ENCODE data around the gene ARID4B. TPM values are rescaled to one million over a fixed set of nuclear protein-coding genes. Genes with fewer than 3 reads are reported as not detected.

ARID4B gene
- total and polyA plus RNA-seq, 2 of the 13 experiments (the other 11 are each of a cell fraction or from before 2014, with no cell fraction given), result 9.7 to 24.6 TPM

DNA sequence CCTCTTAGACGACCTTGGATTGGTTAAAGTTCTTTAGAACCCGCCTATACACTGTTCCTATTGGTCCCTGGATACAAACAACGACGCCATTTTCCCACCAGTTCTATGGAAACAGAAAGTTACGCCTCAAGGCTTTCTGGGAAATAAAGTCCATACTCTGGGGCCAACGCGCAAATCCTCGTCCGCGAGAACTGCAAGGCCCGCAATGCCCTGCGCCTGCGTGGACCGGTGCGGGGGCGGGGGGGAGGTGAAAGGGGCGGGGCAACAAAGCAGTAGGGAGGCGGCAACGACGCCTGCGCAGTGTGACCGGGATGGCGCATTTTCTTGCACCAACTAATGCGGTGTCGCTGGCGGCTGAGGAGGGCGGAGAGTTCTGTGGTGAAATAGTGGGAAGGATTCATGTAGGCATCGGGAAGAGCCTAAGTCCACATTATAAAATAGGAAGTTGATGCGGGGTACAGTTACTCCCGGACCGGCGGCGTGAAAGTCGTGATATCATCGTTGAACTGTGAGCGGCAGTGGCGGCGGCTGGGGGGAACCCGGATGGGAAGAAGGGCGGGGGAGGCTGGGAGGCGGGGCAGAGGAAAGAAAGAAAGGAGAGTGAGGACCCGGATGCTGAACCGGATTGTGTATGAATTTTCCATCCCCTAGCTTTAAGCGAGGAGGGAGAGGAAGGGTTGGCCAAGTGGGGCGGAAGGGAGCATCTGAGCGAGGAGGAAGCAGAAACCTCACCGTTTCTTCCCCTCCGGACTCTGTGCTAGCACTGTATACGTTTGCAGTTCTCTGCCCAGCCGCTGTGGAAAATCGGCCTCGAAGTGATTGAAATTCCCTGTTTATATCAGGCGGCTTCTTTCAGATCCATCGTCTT lies 526 bp upstream of the ARID4B start, which contains the start of gene GGPS1 (continued):
- TF ChIP-seq ZNF737 (CRISPR knock-in tag; IDR thresholded peaks at IDR 0.05; ENCODE audit: borderline replicate concordance), result no peak
- TF ChIP-seq PLSCR1 (CRISPR knock-in tag; IDR thresholded peaks at IDR 0.05; ENCODE audit: borderline replicate concordance), result no peak
- TF ChIP-seq RARG (CRISPR knock-in tag; IDR thresholded peaks at IDR 0.05; ENCODE audit: low read depth), result no peak
- TF ChIP-seq ZMYM4 (CRISPR knock-in tag; IDR thresholded peaks at IDR 0.05), result no peak
- TF ChIP-seq ZNF670 (CRISPR knock-in tag; IDR thresholded peaks at IDR 0.05; ENCODE audit: borderline replicate concordance), result no peak
- TF ChIP-seq DMTF1 (CRISPR knock-in tag; IDR thresholded peaks at IDR 0.05), result peak; percentile 98; the same call in 1 of the 2 replicates
- TF ChIP-seq ZBTB21 (CRISPR knock-in tag; IDR thresholded peaks at IDR 0.05), result no peak
- no peak for TF ChIP-seq ZNF660 (CRISPR knock-in tag; IDR thresholded peaks at IDR 0.05; ENCODE audit: borderline replicate concordance, low read depth)
- TF ChIP-seq HNRNPLL (IDR thresholded peaks at IDR 0.05; ENCODE audit: low read depth, low read length, poor library complexity, severe bottlenecking), result peak; percentile 47
- peak; percentile 80 for TF ChIP-seq YY1 (IDR thresholded peaks at IDR 0.05; ENCODE audit: insufficient read depth, insufficient replicate concordance, low read depth, low read length)
- no peak; the same call in 1 of the 2 replicates for TF ChIP-seq IKZF5 (CRISPR knock-in tag; IDR thresholded peaks at IDR 0.05)
- no peak; the same call in 1 of the 2 replicates for TF ChIP-seq CBX5 (CRISPR knock-in tag; IDR thresholded peaks at IDR 0.05; ENCODE audit: borderline replicate concordance)
- TF ChIP-seq, protein P1, sequence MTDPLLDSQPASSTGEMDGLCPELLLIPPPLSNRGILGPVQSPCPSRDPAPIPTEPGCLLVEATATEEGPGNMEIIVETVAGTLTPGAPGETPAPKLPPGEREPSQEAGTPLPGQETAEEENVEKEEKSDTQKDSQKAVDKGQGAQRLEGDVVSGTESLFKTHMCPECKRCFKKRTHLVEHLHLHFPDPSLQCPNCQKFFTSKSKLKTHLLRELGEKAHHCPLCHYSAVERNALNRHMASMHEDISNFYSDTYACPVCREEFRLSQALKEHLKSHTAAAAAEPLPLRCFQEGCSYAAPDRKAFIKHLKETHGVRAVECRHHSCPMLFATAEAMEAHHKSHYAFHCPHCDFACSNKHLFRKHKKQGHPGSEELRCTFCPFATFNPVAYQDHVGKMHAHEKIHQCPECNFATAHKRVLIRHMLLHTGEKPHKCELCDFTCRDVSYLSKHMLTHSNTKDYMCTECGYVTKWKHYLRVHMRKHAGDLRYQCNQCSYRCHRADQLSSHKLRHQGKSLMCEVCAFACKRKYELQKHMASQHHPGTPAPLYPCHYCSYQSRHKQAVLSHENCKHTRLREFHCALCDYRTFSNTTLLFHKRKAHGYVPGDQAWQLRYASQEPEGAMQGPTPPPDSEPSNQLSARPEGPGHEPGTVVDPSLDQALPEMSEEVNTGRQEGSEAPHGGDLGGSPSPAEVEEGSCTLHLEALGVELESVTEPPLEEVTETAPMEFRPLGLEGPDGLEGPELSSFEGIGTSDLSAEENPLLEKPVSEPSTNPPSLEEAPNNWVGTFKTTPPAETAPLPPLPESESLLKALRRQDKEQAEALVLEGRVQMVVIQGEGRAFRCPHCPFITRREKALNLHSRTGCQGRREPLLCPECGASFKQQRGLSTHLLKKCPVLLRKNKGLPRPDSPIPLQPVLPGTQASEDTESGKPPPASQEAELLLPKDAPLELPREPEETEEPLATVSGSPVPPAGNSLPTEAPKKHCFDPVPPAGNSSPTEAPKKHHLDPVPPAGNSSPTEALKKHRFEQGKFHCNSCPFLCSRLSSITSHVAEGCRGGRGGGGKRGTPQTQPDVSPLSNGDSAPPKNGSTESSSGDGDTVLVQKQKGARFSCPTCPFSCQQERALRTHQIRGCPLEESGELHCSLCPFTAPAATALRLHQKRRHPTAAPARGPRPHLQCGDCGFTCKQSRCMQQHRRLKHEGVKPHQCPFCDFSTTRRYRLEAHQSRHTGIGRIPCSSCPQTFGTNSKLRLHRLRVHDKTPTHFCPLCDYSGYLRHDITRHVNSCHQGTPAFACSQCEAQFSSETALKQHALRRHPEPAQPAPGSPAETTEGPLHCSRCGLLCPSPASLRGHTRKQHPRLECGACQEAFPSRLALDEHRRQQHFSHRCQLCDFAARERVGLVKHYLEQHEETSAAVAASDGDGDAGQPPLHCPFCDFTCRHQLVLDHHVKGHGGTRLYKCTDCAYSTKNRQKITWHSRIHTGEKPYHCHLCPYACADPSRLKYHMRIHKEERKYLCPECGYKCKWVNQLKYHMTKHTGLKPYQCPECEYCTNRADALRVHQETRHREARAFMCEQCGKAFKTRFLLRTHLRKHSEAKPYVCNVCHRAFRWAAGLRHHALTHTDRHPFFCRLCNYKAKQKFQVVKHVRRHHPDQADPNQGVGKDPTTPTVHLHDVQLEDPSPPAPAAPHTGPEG (CRISPR knock-in tag; IDR thresholded peaks at IDR 0.05), result 0 out of 2 replicates have a peak, but pooled peaks have one; percentile 25
- TF ChIP-seq ZNF616 (CRISPR knock-in tag; IDR thresholded peaks at IDR 0.05; ENCODE audit: low read depth), result no peak
- TF ChIP-seq, protein P2, sequence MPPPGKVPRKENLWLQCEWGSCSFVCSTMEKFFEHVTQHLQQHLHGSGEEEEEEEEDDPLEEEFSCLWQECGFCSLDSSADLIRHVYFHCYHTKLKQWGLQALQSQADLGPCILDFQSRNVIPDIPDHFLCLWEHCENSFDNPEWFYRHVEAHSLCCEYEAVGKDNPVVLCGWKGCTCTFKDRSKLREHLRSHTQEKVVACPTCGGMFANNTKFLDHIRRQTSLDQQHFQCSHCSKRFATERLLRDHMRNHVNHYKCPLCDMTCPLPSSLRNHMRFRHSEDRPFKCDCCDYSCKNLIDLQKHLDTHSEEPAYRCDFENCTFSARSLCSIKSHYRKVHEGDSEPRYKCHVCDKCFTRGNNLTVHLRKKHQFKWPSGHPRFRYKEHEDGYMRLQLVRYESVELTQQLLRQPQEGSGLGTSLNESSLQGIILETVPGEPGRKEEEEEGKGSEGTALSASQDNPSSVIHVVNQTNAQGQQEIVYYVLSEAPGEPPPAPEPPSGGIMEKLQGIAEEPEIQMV (CRISPR knock-in tag; IDR thresholded peaks at IDR 0.05; ENCODE audit: low read depth), result no peak

Measured in HepG2 (cell line).